ENCODE measurements around the gene ELK1.
"Not testable (repeated sequence)": the region's sequence is repeated elsewhere in the genome, so short reads cannot be mapped to it uniquely, and the experiment has no call there.

ELK1 gene

DNA sequence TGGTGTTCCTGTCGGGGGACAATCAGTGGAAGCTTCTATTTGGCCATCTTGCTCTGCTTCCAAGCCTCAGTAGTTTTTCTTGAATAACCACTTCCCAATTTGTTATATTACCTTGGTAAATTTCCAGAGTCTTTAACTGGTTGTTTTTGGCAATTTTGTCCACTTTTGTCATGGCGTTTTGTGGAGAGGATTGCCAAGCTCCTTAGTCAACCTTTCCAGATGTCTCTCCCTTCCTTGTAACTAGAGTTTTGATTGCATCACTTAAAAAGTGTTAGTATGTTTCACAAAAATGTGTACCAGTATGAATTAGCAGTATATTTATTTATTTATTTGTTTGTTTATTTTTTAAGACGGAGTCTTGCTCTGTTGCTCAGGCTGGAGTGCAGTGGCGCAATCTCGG is 24.4 kb upstream of the ELK1 start:
- no peak for DNase-seq (ENCODE audit: low read depth)
- TF ChIP-seq, protein P1, sequence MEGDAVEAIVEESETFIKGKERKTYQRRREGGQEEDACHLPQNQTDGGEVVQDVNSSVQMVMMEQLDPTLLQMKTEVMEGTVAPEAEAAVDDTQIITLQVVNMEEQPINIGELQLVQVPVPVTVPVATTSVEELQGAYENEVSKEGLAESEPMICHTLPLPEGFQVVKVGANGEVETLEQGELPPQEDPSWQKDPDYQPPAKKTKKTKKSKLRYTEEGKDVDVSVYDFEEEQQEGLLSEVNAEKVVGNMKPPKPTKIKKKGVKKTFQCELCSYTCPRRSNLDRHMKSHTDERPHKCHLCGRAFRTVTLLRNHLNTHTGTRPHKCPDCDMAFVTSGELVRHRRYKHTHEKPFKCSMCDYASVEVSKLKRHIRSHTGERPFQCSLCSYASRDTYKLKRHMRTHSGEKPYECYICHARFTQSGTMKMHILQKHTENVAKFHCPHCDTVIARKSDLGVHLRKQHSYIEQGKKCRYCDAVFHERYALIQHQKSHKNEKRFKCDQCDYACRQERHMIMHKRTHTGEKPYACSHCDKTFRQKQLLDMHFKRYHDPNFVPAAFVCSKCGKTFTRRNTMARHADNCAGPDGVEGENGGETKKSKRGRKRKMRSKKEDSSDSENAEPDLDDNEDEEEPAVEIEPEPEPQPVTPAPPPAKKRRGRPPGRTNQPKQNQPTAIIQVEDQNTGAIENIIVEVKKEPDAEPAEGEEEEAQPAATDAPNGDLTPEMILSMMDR (IDR thresholded peaks at IDR 0.05; ENCODE audit: control insufficient read depth, insufficient read depth, low read depth, low read length, missing control alignments): no peak
- H3K4me3 ChIP-seq (ENCODE audit: control insufficient read depth, low read depth, low read length): no peak overlapping the region

GRCh38 chrX:47665797-47666196 is 15.4 kb upstream of the ELK1 start:
- DNase-seq (ENCODE audit: low read depth); H3K4me3 ChIP-seq (ENCODE audit: control insufficient read depth, low read depth, low read length): not testable (repeated sequence)

DNA sequence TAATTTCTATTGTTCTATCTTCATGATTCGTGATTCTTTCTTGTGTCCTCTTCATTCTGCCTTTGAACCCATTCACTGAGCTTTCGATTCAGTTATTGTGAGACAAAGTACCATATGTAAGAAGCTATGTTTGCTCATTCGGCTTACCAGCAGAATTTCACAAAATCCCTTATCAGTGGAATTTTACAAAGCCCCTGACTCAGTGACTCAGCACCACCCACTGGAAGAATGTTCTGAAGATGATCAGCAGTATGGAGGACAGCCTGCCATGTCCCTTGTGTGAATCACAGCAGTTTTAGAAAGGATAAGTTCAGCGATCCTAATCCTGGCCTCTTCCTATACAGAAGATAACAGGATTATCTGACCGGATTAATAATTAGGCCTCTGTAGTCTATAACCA is 14.4 kb upstream of the ELK1 start:
- TF ChIP-seq, protein P1 (IDR thresholded peaks at IDR 0.05; ENCODE audit: control insufficient read depth, insufficient read depth, low read depth, low read length, missing control alignments): no peak
- no peak overlapping the region for H3K4me3 ChIP-seq (ENCODE audit: control insufficient read depth, low read depth, low read length)
- DNase-seq (ENCODE audit: low read depth): no peak

DNA sequence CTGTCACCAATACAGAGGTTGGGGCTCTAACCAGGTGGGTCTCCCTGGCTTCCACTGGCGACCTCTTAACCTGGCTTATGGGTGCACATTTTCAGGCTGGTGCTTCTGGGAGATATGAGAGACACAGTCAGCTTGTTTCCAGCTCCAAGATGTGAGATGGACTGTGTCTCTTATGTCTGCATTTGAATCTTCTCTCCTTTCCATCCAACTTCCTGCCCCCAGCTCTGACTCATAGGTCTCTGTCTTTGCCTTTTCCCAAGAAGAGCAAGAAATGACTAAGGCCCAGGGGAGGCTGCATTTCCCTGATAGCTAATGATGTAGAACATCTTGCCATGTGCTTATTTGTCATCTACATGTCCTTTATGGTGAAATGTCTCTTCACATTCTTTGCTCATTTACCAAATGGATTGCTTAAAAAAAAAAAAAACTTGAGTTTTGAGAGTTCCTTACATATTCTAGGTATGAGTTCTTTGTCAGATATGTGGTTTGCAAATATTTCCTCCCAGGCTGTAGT is 11.8 kb upstream of the ELK1 start:
- no peak overlapping the region for H3K4me3 ChIP-seq (ENCODE audit: control insufficient read depth, low read depth, low read length)
- peak; percentile 74 for DNase-seq (ENCODE audit: low read depth)
- TF ChIP-seq, protein P1 (IDR thresholded peaks at IDR 0.05; ENCODE audit: control insufficient read depth, insufficient read depth, low read depth, low read length, missing control alignments): no peak

GRCh38 chrX:47661539-47661938 is 11.2 kb upstream of the ELK1 start:
- TF ChIP-seq, protein P1 (IDR thresholded peaks at IDR 0.05; ENCODE audit: control insufficient read depth, insufficient read depth, low read depth, low read length, missing control alignments): no peak
- DNase-seq (ENCODE audit: low read depth): no peak
- H3K4me3 ChIP-seq (ENCODE audit: control insufficient read depth, low read depth, low read length): no peak overlapping the region

DNA sequence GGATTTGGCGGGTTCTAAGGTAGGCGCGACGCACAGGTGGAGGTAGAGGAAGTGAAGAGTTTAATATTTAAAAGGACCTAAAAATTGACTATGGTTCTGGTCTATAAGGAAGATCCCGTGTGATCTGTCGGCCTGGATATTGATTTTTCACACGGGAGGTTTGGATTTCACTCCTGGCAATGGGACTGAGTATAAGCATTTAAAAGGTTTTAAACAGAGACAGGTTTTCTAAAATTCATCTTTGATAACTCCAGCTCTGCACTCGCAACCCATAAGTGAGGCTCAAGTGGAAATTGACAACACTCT is 9.0 kb upstream of the ELK1 start:
- no peak for DNase-seq (ENCODE audit: low read depth)
- peak overlapping the region; percentile 64 for H3K4me3 ChIP-seq (ENCODE audit: control insufficient read depth, low read depth, low read length)
- TF ChIP-seq, protein P1 (IDR thresholded peaks at IDR 0.05; ENCODE audit: control insufficient read depth, insufficient read depth, low read depth, low read length, missing control alignments): no peak

GRCh38 chrX:47658684-47659420 is 8.5 kb upstream of the ELK1 start, which contains the start of gene UXT:
Gene UXT, minus strand, starts transcription at chrX:47659180. Its CDS starts 253 bp downstream, at chrX:47658927.
- peak; percentile 83 for DNase-seq (ENCODE audit: low read depth)
- peak within 1 kb of the TSS; percentile 64 for H3K4me3 ChIP-seq (ENCODE audit: control insufficient read depth, low read depth, low read length)
- TF ChIP-seq, protein P1 (IDR thresholded peaks at IDR 0.05; ENCODE audit: control insufficient read depth, insufficient read depth, low read depth, low read length, missing control alignments): no peak
